HG03097 (cell line): ENCODE measurements around the gene INPP5F.
"Not testable (repeated sequence)": the region's sequence is repeated elsewhere in the genome, so short reads cannot be mapped to it uniquely, and the experiment has no call there.

Experiments used
- ATAC-seq: cut with Tn5 transposase; IDR thresholded peaks from one replicate; pipeline ENCODE4 v1.9.1; 2021; ENCODE audit not compliant: unreplicated experiment, low FRiP score

The INPP5F gene

DNA sequence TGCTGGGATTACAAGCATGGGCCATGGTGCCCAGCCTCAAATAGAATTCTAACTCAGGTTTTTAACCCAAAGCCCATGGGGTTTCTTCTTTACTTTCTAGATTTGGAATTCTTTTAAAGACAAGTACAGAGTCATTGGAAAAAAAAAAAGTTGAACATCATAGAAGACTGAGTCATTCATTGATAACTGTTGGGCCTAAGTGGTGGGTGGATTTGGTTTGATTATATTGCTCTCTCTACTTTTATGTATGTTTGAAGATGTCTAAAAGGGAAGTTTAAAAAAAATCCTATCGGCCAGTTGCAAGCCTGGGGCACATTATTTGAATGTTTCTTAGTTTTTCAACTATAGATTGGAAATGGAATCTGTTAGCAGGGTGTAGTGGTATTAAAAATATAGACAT, 49.7 kb downstream of the INPP5F start:
- no peak for ATAC-seq

DNA sequence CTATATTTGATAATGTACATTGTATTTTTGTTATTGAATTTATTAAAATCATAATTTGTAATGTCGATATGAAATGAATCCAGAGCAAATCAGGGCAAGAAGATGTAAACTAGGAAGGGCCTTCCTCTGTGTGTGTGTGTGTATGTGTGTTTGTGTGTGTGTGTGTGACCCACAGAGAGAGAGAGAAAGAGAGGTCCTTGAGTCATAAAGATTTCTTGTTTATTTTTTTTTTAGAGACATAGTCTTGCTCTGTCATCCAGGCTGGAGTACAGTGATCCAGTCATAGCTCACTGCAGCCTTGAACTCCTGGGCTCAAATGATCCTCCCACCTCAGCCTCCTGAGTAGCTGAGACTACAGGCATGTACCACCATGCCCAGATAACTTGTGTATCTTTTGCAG, 50.7 kb downstream of the INPP5F start:
- no peak for ATAC-seq

DNA sequence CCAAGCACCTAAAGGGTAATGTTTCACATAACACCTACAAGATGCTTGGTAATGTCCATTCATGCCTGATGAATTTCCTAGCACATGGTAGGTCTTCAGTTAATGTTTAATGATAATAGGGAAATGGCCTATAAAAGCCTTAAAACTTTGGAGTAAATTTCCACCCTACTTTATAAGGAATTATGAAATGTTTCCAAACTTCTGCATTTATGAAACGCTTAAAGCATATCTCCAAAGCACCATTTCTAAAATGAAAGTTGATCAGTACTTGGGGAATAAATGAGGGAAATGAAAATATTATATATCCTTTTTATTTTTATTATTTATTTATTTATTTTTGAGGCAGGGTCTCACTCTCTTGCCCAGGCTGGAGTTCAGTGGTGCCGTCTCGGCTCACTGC, 51.8 kb downstream of the INPP5F start:
- no peak for ATAC-seq

GRCh38 chr10:119778776-119779445, 53.1 kb downstream of the INPP5F start:
- ATAC-seq = no peak

DNA sequence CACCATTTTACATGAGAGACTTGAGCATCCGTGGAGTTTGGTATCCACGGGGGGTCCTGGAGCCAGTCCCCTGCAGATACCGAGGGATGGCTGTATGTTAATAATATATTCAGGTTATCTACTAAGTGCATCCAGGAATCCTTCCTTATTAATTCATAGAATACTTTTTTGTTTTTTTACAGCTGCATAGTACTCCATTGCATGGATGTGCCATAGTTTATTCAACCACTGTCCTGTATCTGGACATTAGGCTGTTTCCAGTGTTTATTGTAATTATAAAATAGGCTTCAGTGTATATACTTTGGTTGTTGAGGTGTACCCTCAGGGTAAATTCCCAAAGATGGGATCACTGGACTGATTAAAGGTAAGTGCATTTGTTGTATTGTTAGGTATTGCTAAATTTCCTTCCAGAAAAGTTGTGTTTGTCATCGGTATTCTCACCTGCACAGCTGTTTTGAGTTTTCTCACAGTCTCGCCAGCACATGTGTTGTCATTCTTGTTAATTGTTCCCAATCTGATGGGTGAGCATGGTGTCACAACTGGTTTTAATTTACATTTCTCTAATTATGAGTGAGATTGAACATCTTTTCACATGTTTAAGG, 55.1 kb downstream of the INPP5F start:
- no peak for ATAC-seq

DNA sequence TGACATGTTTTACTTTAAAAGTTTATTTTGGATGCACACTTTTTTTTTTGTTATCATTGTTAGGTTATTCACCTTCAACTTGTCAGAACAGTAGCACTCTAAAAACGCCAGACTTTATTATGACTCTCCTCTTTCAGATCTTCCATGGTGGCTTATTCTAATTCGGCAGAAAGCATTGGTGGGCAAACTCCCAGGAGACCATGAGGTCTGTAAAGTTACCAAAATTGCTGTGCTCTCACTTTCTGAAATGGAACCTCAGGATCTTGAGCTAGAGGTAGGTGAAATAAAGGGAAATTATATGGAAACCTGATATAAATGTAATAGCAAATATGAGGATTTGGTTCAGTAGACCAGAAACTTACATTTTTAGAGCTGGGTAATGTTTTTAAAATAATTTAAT, 55.6 kb downstream of the INPP5F start:
- ATAC-seq = no peak

GRCh38 chr10:119782981-119783664, 57.3 kb downstream of the INPP5F start:
- no peak for ATAC-seq

DNA sequence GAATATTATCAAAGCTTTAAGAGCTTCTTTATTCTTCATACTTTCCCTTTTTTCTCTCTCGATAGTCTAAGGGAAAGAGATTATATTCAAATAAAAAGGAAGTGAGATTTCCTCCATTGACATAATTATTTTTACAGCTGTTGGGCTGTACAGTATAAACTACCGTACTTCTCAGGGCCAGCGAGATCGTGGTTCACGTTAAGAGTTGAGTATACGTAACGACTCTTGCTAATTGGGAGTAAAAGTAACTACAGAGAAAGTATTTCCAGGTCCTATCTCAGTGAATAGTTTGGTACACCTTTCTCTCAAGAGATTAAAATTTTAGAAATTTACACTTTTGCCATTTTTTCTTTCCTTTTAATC, 57.8 kb downstream of the INPP5F start:
- no peak for ATAC-seq

DNA sequence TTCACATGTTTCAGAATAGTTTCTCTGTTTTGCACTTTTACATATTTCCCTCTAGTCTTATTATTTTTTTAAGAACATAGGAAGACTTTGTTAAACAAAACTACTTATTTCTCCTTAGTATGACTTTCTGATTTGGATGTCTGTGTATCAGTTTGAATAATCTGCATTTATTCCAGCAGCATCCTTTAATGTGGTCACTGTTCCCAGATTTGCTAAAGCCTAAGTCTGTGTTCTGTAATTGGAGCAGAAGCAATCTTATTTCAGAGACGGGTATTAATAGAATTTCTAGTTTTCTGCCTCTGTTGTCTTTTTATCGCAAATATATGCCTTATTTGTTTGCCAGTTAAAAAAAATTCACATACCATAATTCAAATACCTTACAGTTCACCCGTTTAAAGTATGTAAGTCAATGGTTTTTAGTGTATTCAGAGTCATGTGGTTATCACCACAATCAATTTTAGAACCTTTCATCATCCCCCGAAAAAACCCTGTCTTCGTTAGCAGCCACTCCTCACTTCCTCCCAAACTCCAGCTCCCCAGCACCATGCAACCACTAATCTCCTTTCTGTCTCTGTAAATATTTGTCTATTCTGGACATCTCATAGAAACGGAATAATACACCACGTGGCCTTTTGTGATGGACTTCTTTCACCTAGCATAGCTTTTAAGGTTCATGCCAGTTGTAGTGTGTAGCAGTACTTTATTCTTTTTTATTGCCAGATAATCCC, 58.7 kb downstream of the INPP5F start:
- no peak for ATAC-seq

GRCh38 chr10:119786117-119786769, 60.4 kb downstream of the INPP5F start:
- no peak for ATAC-seq

GRCh38 chr10:119795101-119795500, 69.3 kb downstream of the INPP5F start:
- ATAC-seq = not testable (repeated sequence)

DNA sequence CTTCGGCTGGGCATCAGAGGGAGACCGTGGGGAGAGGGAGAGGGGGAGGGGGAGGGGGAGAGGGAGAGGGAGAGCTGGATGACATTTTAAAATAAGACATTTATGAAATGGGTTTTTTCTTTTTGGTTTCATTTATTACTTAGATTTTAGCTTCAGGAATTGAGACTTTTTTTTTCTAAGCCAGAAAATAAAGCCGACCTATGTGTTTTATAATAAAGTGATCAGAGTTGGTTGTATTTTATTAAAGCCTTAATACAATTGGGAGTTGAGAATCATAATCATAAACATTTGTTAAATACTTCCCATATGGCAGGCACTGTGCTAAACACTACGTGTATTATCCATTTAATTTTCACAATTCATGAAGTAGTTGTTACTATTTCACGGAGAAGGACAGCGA, 70.2 kb downstream of the INPP5F start:
- no peak for ATAC-seq

- ATAC-seq = no peak
Observed at GRCh38 chr10:119801176-119801575, 75.3 kb downstream of the INPP5F start.

GRCh38 chr10:119801998-119802538, 76.2 kb downstream of the INPP5F start:
- ATAC-seq = no peak

- ATAC-seq = no peak
Observed at GRCh38 chr10:119803264-119803663, 77.4 kb downstream of the INPP5F start.

DNA sequence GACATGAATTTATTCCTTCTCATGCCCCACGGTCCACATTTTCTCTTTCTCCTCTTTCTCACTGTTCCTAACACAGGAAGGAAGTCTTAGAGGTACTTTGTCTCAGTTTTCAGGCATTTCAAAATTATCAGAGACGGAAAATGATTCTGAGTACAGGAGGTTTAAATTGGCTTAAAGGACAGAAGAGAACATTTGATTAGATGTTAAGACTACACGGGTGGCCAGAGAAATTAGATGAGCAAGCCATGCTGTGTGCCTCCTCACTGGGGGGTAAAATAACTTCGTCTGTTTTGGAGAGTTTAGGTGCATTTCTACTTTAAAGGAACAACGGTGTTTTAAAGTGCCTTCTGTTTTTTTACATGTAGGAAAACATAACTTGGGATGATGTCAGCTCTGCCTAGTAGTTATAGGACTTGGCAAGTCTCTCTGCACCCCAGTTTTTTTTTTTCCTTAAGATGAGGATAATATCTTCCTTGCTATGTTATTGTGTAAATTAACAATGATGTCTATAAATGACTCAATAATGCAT, 79.9 kb downstream of the INPP5F start:
- no peak for ATAC-seq

DNA sequence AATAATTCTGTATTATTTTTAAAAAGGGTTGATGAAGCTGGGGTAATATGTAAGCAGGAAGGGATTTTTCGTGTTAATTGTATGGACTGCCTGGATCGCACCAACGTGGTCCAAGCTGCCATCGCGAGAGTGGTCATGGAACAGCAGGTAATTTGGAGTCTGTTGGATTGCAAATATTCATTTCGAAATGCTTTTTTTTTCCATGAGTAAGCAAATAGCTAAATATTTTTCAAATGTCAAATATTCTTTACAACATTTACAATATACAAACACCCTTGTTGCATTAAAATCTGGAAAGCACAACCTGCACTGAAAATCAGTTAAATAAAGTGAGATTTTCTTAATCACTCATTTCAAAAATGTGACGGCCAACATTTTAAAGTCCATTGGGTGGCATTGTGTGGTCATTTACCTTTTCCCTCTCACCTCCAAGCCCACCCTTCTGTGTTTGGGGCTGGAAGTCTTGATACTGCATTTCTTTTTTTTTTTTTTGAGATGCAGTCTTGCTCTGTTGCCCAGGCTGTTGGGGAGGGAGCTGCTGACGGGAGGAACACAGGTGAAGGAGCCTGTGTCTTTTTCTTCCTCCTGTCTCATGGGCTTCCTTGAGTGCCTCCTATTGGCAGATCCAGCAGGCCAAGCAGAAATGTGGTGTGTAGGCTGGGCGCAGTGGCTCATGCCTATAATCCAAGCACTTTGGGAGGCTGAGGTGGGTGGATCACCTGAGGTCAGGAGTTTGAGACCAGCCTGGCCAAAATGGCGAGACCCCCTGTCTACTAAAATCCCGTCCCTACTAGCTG, 80.7 kb downstream of the INPP5F start:
- no peak for ATAC-seq

- no peak for ATAC-seq
Observed at GRCh38 chr10:119807960-119808697, 82.3 kb downstream of the INPP5F start.

DNA sequence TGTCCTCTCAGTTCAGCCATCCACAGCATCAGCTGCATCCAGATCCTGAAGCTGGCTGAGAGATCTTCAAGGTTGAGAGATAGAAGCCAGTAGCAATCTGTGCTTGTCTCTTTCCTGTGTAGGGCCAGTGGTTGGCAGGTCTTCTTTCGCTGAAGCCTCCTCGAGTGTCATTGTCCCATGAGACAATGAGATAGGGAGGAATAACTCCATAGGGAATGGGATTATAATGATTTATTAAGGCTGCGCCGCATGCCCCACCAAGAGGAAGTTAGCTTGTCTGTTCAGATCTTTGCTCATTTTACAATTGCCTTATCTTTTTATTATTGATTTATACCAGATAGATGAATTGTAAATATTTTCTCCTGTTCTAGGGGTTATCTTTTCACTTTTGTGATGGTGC, 85.3 kb downstream of the INPP5F start:
- ATAC-seq = no peak
